Stimulated activated CD8-positive, alpha-beta memory T cell treated with anti-CD3 and anti-CD28 coated beads, Interleukin-12 subunit alpha, Interleukin-12 subunit beta, amount 100 ng/mL, for 4 hours (primary cell): ENCODE results near the gene KAT2B.

Source experiments
- DNase-seq: peaks from one replicate; pipeline ENCODE4 v3.0.0-alpha.2; 2020; ENCODE audit warnings: low read depth

Gene KAT2B

GRCh38 chr3:20096135-20096685 lies 56.0 kb downstream of the KAT2B start:
- no peak for DNase-seq

DNA sequence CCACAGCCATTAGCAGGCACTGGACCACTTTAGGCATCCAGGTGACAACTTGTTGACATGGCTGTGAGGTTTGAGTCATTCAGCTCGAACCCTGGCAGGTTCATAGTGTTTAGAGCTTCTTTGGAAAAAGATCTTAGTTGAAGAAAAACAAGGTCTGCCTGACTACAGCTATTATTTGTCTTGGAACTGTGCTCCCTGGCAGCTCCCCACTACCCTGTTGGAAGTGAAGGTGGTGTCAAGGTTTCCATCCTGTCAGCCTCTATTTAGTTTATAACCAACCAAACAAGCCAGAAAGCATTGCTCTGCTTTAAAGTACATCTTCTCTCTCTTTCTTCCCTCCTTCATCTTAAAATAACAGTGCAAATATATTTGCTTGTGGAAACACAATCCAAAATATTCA lies 56.8 kb downstream of the KAT2B start:
- no peak for DNase-seq

GRCh38 chr3:20099060-20099459 lies 58.8 kb downstream of the KAT2B start:
- DNase-seq, result no peak

GRCh38 chr3:20100151-20100550 lies 59.9 kb downstream of the KAT2B start:
- DNase-seq, result no peak

DNA sequence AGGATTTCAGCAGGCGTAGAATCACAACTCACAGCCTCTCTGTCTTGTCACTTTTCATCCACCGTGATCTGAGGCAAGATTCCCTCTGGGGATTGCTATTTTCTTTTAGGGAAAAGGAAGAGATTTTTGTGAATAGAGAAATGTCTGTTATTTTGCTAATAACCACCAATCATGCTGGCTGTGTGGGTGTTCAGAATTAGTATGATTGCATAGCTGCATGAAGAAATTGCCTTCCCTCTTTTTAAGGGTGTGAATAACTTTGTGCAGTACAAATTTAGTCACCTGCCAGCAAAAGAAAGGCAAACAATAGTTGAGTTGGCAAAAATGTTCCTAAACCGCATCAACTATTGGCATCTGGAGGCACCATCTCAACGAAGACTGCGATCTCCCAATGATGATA lies 60.8 kb downstream of the KAT2B start:
- no peak for DNase-seq

- DNase-seq, result no peak
Measured at GRCh38 chr3:20103731-20104130, 63.5 kb downstream of the KAT2B start.

DNA sequence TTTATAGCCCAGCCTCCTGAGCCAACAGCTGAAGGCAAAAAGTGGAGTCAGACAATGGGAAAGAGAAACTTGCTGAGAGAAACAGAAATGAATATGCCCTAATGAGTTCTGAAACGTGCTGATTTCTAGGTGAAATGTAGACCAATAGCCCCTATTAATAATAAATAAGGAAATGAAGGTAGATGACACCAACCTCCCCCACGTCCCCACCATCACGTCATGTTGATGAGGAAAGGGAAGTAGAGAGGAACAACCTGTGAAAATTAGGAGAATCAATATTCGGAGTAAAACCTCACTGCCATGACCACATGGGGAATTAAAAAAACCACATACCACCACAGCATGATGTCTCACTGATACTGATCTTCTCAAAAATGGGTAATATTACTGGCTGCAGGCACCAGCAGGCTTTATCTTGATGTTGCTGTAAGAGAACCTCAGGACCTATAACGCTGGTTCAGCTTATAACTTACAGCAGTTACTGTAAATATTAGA lies 64.0 kb downstream of the KAT2B start:
- peak; percentile 3 for DNase-seq

DNA sequence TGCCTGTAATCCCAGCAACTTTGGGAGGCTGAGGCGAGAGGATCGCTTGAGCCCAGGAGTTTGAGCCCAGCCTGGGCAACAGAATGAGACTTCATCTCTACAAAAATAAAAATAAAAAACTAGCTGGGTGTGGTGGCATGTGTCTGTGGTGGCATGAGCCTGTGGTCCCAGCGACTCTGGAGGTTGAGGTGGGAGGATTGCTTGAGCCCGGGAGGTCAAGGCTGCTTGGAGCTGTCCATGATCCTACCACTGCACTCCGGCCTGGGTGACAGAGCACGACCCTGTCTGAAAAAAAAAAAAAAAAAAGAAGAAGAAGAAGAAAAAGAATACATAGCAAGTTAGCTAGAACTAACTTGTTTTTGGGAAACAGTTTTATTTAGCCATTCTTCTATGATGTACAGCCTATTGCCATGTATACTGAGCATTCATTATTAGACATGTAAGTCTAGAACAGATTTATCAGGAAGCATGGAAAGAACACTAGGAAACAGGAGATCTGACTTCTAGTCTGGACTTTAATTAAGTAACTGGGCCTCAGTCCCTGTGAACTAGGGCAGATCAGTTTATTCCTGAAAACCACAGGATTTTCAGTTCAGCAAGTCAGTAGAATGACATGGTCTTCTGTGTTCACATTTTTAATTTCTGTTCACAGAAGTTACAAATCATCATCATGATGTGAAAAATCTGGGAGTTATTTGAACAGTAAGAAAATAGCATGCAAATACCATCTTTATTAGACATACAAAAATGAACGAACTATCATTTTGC lies 65.5 kb downstream of the KAT2B start:
- DNase-seq, result no peak

GRCh38 chr3:20107722-20108121 lies 67.5 kb downstream of the KAT2B start:
- DNase-seq, result no peak

DNA sequence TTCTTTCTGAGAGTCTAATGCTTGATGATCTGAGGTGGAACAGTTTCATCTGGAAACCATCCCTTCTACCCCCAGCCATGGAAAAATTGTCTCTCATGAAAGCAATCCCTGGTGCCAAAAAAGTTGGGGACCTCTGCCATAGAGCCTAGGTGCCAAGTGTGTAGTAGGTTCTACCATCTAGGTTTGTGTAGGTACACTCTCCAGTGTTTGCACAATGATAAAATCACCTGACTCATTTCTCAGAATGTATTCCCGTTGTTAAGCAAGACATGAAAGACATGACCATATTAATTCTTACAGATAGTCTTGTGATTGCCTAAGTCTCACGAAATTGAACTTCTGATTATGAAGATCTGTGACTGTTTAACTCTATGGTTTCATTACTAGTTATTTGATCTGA lies 68.6 kb downstream of the KAT2B start:
- no peak for DNase-seq

DNA sequence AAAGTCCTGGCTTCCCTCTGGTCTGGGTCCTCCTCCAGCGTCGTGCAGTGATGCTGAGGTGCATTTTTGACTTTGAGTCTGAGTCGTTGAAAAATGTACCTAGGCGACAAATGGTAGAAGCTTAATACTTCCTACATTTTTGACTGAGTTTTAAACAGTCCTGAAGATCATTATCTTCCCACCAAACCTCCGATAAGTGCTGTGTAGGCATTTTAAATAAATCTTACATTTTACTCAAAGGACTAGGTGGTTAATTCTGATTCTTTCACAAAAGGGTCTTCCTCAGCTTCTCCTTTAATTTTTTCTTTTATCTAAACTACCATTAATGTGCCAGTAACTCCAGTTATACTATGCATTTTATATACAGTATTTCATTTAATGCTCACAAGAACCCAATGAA lies 70.6 kb downstream of the KAT2B start:
- DNase-seq, result no peak

DNA sequence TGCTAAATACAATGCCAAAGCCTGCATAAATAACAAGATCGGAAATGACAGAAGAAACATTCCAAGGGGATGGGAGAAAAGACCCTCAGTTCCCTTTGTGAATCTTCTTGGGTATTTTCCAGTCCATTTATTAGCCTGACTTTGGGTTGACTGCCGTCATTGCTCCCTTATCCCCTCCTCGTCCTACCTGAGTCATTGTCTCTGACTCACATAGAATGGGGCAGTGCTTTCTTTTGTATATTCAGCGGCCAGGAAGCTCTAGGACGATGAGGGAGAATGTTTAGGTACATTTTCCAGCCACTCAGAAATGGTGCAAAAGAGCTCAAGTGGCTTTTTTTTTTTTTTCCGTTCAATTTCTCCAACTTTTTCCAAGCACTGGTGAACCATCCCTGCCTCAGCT lies 71.6 kb downstream of the KAT2B start:
- DNase-seq, result no peak

DNA sequence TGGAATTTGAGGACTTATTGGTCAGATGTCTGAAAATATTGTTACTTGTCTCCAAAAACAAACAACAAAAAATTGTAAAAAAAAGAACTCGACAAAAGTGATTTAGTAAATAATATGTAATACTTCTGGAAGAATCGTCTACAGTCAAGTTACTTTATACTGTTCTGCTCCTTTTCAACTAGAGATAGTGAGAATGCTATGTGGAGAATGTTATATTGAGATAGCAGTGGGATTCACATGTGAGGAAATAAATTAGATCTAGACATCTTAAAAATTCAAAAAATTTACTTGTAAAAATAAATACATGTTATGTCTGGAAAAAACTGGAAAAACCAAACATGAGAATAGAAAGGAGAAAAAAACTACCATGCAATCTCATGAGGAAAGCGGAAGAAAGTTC lies 80.8 kb downstream of the KAT2B start:
- DNase-seq, result no peak

GRCh38 chr3:20123131-20123652 lies 82.9 kb downstream of the KAT2B start:
- no peak for DNase-seq

- DNase-seq, result no peak
Measured at GRCh38 chr3:20125289-20125688, 85.0 kb downstream of the KAT2B start.

DNA sequence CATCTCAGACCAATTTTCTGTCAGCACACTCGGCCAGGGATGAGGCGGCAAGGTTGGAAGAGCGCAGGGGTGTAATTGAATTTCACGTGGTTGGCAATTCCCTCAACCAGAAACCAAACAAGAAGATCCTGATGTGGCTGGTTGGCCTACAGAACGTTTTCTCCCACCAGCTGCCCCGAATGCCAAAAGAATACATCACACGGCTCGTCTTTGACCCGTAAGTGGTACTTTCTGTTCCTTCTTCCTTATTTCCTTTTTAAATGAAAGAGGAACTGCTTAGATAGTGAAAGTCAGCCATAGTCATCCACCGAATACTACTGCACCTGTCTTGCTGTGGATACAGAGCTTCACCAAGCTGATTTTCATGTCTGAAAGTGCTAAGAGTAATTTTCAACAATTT lies 85.7 kb downstream of the KAT2B start:
- no peak for DNase-seq

DNA sequence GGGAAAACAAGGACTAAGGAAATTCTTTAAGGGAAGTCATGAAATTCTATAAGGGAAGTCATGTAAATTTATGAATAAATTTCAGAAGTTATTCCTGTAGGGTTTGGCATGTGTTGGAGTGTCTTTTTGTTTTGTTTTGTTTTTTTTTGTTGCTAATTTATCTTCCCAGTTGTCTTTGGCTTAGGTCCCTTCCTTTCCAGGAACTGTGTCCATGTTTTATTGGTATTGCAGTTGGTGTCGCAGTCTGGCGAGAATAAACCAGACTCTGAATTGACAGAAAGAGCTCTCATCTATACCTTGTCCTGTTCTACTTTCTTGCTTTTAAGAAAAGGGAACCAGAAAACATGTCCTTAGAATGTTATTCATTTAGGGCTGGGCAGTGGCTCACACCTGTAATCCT lies 88.1 kb downstream of the KAT2B start:
- DNase-seq, result no peak

- no peak for DNase-seq
Measured at GRCh38 chr3:20130106-20130505, 89.9 kb downstream of the KAT2B start.

DNA sequence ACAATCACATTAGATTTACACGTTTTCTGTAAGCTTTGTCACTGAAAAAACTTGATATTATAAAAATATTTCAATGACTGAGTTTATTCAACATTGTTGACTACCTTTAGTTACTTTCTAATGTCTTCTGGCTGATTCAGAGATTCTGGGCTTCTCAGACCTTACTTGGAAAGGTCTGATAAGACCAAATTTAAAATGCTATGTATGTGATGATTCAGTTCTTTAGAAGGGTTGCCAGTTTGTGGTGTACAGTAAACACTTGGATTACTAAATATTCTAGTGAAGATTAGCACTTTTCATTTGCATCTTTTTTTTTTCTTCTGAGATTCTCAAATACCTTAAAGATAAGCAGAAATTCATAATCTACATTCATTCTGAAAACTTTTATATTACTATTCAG lies 96.0 kb downstream of the KAT2B start:
- no peak for DNase-seq

DNA sequence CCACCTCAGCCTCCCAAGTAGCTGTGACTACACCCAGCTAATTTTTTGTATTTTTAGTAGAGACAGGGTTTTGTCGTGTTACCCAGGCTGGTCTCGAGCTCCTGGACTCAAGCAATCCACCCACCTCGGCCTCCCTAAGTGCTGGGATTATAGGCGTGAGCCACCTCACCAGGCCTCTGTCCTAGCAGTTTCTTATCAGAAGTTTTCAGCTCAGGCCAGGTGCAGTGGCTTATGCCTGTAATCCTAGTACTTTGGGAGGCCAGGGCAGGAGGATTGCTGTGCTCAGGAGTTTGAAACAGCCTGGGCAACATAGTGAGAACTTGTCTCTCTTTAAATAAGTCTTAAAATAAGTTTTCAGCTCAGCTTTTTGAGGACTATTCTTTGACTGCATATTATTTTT lies 97.4 kb downstream of the KAT2B start:
- DNase-seq, result no peak

DNA sequence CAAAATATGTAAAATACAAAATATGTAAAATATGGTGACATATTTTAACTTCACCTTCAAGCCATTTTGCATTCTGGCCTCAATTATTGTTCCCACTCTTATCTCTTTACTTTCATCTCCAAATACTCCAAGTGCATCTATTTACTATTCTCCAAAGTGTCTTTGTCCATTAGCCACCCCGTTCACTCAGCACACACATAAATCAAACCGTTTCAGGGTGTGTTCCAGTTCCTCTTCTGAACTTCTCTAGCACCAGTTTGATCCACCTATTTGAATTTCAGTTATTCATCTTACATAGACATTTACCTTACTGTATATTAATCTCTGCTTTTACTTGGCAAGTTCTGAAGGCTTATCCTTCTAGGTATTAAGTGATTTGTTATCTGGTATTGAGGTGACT lies 100.6 kb downstream of the KAT2B start:
- no peak for DNase-seq

GRCh38 chr3:20141316-20141715 lies 101.1 kb downstream of the KAT2B start:
- no peak for DNase-seq

DNA sequence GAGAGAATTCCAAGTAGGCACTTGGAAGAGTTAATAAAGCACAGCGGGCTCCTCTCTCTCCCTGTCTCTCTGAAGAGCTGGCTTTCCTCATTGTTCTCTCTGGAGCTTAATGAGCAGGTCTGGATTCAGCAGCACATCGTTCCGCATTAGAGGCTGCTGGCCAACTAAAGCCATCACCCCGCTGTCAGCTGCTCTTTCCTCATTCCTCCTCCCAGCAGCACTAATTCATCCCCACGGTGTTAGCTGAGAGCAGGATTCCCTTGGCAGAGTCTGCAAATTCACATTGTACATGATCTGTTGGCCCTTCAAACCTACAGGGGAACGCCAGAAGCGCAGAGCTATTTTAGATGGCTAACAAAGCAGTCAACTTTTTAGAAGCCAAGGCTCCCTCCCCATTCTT lies 101.6 kb downstream of the KAT2B start:
- no peak for DNase-seq

GRCh38 chr3:20142517-20142916 lies 102.3 kb downstream of the KAT2B start:
- no peak for DNase-seq
